22Rv1 (cell line): ENCODE results near the gene GXYLT2.

Experiments
- H3K27ac ChIP-seq: fragments of 450-650 bp; 2 replicates; pipeline ENCODE4 v1.5.1; 2017
- ZFX ChIP-seq: fragments of 450-650 bp; IDR thresholded peaks from 2 replicates; pipeline ENCODE4 v1.6.1; 2017; ENCODE audit warnings: antibody characterized with exemption, borderline replicate concordance
- TF ChIP-seq, protein P1 (sequence below): fragments of 450-650 bp; IDR thresholded peaks from 2 replicates; pipeline ENCODE4 v1.5.1; 2017; ENCODE audit warnings: mild to moderate bottlenecking

GXYLT2 gene

DNA sequence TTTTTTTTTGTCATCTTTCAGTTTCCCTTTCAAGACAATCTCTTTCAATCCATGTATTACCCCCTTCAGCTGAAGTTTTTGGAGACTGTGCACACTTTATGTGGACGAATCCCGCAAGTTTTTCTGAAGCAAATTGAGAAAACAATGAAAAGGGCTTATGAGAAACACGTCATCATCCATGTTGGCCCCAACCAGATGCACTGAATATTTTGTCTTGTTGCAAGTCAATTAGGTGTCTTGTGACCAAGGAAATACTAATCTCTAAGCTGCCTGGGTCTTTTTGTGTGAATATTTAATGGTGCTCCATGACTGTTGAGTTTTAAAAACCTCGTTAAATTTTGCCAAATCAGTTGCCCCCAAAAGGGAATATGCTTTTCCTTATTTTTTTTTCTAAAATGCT lies 87.1 kb downstream of the GXYLT2 start:
- TF ChIP-seq ZFX: no peak
- TF ChIP-seq, protein P1, sequence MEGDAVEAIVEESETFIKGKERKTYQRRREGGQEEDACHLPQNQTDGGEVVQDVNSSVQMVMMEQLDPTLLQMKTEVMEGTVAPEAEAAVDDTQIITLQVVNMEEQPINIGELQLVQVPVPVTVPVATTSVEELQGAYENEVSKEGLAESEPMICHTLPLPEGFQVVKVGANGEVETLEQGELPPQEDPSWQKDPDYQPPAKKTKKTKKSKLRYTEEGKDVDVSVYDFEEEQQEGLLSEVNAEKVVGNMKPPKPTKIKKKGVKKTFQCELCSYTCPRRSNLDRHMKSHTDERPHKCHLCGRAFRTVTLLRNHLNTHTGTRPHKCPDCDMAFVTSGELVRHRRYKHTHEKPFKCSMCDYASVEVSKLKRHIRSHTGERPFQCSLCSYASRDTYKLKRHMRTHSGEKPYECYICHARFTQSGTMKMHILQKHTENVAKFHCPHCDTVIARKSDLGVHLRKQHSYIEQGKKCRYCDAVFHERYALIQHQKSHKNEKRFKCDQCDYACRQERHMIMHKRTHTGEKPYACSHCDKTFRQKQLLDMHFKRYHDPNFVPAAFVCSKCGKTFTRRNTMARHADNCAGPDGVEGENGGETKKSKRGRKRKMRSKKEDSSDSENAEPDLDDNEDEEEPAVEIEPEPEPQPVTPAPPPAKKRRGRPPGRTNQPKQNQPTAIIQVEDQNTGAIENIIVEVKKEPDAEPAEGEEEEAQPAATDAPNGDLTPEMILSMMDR: no peak
- no peak overlapping the region for H3K27ac ChIP-seq

DNA sequence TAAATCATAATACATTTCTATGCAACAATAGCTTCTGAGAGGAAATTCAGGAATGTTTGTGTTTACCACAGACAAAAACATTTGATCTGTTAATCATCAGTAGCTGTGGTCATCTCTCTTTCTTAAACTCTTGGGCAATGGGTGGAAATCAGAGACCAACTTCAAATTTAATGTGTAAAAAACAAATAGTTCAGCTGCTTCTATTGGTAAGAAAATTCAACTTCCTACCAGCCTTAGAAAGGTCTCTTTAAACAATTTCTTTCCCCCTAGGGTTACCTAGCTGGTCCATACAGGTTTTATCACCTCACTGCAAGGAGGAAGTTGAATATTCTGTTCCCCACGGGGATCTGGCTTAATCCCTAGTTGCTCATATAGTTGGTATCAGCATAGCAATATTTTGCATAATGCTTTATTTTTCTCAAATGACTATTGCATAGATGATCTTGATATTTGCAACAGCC lies 88.5 kb downstream of the GXYLT2 start:
- TF ChIP-seq ZFX: no peak
- TF ChIP-seq, protein P1: no peak
- no peak overlapping the region for H3K27ac ChIP-seq

DNA sequence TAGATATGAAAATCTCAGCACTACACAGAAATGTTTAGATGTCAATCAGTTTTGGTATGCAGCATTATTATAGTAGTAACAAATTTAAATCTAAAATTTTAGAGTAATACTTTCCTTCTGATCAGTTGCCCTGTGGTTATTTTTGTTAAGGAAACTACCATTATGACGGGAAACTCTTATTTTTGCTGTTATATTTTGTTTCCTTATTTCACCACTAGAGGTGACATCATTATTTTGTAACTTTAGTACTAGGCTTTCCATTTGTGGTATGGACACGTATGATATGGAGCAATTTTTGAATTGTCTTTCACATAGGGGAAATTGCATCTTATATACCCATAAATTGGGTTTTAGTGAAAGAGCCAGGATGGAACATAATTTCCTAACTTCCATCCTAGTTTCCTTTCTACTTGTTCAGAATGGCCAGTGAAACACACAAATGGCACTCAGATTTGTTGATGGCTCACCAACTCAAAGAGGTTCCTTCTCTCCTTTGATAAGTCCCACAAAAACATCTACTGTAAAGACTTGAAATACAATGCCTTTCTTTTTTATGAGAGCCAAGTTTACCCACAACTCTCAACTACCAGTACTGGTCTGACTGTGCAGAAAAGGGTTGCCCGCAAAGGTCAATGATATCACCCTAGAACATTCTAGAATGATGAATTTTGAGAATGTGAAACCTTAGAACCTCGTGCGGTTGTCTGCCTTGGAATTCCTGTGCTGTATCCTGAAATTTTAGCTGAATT lies 89.4 kb downstream of the GXYLT2 start:
- H3K27ac ChIP-seq: no peak overlapping the region
- TF ChIP-seq, protein P1: peak; percentile 22
- no peak for TF ChIP-seq ZFX

DNA sequence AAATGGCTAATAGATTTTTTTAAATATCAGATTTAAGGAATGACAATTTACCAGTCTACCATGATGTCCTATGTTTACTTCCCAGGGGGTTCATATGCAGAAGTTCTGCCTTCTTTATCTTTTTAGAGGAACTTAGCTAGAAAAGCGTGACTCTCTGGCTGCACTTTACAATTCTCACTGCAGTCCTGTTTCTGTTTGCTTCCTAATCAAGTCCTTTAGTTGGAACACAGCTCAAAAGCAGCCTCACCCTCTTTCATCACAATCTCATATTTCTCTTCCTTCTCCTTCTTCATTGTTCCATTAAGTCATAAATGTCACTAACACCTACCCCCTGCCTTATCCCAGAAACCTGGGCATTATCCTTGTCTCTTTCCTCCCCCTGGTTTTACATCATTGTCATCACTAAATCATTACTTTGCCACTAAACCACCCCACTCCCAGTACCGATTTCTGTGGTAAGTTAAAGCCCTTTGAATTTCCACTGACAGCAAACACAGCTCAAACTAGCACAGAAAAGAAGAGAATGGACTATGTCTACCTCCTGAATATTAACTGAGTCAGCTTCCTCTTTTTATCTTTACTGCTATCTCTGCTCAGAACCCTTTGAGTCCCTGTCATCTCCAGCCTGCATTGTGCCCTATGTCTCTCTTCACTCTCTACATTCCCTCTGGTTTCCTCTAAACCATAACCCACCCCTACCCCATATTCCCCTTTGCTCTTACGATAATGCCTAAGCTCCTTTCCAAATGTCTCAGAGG lies 94.9 kb downstream of the GXYLT2 start:
- no peak overlapping the region for H3K27ac ChIP-seq
- no peak for TF ChIP-seq ZFX
- TF ChIP-seq, protein P1: no peak

DNA sequence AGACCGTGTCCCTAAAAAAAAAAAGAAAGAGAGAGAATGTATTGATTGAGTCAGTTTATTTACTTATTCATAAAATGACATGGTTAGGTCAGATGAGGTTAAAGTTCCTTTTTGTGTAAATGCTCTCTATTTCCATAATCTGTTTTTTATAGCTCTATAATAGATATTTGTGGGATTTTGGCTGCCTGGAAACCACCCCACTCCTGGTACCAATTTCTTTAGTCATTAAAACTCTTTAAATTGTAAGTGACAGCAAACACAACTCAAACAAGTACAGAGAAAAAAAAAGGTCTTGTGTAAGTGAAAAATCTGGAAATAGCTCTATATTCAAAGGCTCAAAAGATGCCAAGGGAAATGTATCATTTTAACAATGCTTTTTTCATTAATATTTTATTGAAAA lies 97.7 kb downstream of the GXYLT2 start:
- H3K27ac ChIP-seq: no peak overlapping the region

DNA sequence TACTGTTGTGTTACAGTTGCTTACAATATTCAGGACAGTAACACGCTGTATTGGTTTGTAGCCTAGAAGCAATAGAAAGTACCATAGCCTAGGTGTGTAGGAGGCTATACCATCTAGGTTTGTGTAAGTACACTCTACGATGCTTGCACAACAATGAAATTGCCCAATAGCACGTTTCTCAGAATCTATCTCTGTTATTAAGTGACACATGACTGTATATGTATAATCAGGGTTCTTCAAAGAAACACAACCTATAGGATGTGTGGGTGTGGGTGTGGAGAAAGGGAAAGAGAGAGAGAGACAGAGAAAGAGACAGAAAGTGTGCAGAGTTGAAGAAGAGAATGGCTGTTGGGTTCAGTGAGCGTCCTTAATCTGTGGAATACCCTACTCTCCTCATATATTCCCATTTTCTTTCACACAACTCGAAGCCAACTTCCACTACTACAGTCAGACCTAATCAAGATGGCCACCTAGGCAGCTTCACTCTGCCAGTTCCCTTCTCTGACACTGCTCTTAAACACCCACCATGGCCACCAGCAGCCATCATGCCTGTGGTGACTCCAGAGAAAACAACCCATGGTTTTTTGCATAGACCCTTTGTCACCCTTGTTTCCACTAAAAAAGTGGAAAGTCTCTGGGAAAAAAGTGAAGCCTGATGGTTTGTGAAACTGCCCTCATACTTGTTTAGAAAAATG lies 103.0 kb downstream of the GXYLT2 start:
- no peak overlapping the region for H3K27ac ChIP-seq
- TF ChIP-seq, protein P1: no peak
- TF ChIP-seq ZFX: no peak

More for the DNA sequence above, 97.7 kb downstream of the GXYLT2 start:
- TF ChIP-seq ZFX: no peak
- TF ChIP-seq, protein P1: no peak
